HTR-8/SVneo (cell line): ENCODE measurements around the gene KRT79.
"Not testable (repeated sequence)": the region's sequence is repeated elsewhere in the genome, so short reads cannot be mapped to it uniquely, and the experiment has no call there.

Source experiments
- DNase-seq: peaks from one replicate; pipeline ENCODE4 v3.0.0; 2011; ENCODE audit warnings: low spot score, mixed read lengths; ENCODE audit not compliant: insufficient read length
- FAIRE-seq: peaks from 2 replicates; lab custom pipeline; 2011; peaks lifted over from hg19 to GRCh38; lab: Jason Lieb, UNC

KRT79 gene

DNA sequence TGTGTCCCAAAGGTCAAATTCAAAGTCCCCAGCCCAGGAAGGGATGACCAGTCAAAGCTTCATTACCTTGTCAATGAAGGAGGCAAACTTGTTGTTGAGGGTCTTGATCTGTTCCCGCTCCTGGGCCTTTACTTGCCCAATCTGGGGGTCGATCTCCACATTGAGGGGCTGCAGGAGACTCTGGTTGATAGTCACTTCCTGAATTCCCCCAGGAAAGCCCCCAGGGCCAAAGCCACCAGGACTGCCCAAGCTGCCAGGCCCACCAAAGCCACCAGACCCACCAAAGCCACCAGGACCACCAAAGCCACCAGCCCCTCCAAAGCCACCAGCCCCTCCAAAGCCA, 38.8 kb downstream of the KRT79 start:
- DNase-seq, FAIRE-seq: not testable (repeated sequence)

DNA sequence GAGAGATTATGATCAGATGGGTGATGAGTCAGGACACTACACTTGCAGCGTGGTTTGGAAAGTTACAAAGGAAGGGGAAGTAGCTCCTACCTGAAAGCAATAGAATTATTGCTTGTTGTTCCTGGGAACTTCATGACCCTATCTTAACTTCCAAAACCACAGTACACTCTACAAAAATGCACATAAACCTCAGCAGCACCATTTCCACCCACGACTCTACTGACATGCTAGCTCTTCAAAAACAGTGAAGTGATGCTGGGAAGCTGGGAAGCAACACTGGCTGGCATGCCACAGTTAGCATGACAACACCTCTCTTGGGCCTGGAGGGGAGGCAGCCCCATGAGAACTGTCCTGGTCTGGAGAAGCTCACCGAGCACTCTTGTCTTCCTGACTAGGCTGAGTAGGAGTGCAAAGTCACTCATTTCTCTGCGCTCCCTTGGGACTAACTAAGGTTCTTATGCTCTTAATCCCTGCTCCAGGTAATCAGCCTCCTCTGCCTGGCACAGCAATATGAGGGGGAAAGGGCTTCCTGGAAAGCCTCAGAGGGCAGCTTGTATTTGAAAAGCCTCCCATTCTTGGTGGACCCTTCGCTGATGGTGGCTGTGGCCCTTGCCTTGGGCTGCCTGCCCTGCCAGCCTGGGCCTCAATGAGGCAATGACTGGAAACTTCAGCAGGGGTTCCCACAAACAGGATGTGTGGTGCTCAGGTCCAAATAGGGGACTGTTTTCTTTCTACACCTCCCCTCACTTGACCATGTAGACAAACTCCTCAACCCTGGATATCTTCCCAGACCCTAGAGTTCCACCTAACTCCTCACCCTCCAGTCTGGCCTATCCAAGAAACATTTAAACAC, 39.4 kb downstream of the KRT79 start:
- no peak for FAIRE-seq

DNA sequence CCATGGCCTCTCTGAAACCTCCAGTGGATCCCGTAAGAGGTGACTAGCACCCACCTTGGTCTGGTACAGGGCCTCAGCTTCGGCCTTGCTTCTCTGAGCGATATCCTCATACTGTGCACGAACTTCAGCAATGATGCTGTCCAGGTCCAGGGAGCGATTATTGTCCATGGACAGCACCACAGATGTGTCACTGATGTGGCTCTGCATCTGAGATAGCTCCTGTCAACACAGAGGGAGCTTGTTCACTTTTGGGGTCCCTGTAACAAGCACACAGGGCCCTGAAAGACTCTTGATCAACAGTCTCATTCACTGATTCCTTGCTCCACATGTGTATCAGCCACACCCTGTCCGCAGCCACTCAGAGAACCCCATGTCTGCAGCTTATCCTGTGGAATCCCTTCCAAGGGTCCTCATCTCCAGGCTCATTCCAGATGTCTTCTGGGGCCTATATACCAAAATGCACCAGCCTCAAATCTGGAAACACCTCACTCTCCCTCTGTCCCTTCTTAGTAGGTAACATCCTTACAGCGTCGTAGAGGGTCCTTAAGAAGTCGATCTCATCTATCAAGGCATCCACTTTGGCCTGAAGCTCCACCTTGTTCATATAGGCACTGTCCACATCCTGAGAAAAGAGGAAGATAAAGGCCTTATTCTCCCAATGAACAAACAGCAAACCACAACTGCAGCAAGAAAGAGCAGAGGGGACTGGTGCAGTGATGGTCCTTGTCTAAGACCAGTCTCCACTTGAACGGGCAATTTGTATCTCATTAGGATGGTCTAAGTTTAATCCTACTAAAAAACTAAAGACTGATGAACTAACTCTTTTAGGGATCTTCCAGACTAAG, 41.7 kb downstream of the KRT79 start:
- FAIRE-seq (no peak), DNase-seq (no peak)

More for the DNA sequence above, 39.4 kb downstream of the KRT79 start:
- no peak for DNase-seq

DNA sequence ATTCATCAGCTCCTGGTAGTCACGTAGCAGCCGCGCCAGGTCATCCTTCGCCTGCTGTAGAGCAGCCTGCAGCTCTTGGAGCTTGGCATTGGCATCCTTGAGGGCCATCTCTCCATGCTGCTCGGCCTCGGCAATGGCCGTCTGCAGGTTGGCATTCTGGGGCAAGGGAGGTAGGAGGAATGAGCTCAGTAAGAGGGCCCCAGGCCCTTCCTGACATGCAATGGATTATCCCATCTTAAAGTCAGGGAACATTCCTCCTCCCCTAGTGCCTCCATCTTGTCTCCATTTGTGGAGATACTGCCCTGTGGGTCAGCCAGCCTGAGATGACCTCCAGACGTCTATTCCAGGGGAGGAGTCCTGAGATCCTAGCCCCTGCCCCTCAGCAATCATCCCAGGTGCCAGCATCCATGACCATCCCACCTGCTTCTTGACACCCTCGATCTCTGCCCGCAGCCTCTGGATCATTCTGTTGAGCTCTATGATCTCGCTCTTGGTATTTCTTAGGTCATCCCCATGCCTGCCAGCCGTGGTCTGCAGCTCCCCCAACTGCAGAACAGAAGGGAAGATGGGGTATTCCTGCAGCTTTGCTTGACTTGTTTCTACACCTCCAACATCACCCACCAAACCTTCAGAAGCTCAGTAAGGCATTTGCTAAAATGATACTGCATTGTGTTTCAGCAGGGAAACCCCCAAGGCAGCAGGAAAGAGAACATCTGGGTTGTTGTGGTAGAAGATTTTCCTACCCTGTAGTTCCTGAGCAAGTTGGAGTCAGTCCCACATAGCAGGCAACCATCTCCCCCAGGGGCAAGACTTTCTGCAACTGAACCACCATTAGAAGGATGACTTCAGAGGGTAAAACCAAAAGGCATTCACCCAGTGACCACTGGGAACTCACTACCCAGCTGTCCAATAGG, 42.6 kb downstream of the KRT79 start:
- no peak for FAIRE-seq
- no peak for DNase-seq

DNA sequence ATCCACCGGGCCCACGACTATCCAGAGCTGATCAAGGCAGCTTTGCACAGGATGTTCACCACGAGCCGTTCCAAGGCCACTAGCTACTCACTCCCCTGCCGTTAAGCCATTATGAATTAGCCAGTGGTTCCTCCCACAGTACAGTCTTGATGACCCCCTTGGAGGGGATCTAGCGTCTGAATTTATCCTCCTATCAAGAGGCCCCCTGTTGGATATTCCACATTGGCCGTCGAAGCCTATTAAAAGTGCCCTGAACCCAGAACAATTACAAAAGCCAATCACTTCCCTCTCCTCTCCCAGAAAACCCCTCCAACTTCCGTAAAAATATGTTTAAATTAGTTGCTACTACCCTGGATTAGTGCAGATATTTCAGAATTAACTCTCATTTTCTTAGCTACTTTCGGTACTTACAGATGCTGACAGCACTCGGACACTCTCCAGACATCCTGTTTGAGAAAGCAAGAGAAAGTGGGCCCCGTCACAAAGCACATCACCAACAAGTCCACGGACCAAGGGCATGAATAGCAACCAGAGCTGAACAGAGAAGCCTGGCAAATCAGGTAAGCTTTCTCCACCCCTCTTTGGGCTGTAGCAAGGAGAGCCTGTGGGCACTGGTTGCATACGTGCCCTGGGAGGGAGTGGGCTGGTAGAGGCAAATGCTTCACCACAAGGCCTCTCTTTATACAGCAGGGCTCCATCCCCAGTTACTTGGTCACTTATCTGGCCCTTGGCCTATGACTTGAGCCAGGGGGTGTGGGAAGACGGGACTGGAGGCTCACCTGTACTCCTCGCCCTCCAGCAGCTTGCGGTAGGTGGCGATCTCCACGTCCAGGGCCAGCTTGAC, 43.5 kb downstream of the KRT79 start:
- DNase-seq (no peak), FAIRE-seq (no peak)

DNA sequence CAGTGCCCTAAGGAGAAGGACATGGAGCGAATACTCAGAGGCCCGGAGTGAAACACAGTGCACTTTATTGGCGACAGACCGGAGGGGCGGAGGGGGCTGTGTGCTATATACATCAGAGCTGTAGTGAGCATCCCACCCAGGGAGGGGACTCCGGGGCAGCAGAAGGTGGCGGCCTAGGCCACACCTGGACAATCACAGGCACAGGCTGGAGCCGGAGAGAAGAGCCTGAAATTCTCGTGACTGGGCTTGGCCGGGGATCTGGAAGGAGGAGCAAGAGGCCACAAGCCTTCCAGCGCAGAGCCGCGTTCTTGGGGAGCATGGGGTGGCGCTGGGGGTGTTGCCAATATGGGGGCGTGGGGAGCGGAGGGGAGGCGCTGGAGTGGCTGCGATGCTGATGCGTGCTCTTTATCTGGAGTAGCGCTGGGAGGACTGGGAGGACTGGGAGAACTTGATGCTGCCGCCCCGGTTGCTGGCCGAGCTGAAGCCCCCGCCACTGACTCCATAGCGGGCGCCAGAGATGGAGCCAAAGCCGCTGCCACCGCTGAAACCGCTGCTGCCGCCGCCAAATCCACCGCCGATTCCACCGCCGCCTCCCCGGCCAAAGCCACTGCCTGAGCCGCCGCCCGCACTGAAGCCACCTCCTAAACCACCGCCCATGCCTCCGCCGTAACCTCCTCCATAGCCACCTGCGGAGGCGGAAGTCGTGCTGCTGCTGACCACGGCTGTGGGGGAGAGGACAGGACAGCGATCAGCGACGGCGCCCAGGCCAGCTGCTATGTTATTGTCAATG, 44.3 kb downstream of the KRT79 start:
- FAIRE-seq = no peak
- no peak for DNase-seq

DNA sequence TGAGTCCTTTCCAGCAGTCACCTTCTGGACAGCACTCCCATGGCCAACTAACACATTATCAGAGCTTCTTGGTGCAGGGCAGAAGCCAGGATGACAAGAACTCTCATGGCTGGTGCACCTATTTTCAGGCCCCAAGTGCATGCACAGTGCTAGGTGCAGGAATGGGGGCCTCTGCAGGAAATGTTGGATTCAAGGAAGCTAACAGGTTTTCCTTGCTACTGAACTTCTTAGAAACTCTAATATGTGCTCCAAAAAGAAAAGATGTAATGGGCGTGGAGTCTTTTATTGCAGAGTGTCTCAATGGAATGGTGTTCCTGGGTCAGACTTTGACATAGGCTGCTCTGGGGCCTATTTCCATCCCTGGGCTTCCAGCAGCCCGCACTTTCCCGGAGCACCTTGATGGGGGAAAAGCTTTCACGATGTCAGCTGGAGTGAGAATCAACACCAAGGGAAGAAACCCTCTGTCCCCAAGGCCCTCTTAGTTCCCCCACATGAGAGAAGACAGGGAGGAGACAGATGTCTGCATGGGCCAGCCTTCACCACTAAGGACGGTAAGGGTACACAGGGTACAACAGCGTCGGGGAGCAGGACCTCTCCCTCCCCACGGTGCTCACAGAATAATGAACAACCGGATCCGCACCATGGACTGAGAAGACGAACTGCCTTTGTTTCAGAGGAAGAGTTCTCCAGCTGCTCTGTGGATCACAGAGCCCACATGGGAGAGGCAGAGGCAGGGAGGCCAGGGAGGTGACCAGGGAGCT, 45.1 kb downstream of the KRT79 start:
- no peak for FAIRE-seq

DNA sequence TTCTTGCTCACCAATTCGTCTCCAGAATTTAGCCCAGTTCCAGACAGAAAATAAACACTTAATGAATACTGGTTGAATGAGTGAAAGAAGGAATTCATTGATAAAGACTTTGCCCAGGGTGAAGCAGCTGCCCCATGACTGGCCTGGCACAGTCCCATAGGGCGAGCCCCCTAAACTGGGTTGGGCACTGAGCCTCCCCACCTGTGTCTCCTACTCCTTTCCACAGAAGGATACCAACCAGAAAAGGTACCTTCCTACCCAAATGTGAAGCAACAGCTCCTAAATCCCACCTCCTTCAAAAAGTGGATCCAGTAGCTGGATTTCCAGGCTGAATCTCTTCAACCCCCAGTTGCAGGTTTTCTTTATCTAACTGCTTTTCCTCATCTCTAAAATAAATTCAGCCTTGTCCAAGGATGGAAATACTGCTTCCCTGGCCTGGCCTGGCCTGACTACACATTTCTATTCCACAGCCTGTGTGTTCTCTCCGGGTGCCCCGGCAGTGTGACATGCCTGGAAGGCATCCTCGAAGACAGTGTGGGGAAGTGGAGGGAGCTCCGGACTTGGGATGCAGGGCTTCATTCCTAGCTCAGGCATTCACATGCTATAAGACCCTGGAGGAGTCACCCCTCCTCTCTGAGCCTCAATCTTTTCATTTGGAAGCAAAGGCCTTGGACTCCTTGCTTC, 45.8 kb downstream of the KRT79 start:
- no peak for FAIRE-seq
- no peak for DNase-seq

More for the DNA sequence above, 45.1 kb downstream of the KRT79 start:
- DNase-seq = no peak

DNA sequence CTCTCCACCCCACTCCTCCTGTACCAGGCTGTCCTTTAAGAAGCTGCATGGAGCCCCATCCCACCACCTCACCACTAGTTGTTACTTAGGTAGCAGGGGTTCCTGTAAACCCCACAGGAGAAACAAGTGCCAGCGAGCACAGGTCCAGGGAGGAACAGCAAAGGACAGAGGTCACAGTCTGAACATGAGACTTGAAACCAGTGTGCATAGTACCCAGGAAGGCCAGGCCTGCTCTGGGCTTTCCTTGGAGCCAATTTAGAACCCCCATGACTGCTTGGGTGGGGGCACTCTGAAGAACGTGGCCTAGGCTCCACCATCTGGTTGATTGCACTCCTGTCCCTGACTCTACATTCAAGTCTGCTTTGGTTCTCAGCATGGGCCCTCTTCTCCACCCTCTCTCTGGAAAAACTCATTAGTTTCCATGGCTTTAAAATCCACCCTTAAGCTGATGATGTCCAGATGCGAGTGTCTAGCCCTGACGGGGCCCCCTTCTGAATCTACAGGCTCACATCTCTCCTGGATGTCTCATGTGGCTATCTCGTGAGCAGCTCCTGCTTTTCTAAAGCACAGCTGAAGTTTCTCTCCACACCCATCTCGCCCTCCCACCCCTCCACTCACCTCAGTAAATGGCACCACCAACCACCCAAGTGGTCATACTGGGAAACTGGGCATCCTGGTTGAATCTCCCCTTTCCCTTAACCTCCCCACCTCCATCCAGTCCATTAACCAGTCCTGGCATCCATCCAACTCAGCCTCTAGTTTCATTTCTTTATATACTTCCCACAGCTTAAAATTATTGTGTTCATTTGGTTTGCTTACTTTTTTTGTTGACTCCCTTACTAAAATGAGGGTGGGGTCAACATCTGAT, 46.6 kb downstream of the KRT79 start:
- FAIRE-seq (no peak), DNase-seq (no peak)

DNA sequence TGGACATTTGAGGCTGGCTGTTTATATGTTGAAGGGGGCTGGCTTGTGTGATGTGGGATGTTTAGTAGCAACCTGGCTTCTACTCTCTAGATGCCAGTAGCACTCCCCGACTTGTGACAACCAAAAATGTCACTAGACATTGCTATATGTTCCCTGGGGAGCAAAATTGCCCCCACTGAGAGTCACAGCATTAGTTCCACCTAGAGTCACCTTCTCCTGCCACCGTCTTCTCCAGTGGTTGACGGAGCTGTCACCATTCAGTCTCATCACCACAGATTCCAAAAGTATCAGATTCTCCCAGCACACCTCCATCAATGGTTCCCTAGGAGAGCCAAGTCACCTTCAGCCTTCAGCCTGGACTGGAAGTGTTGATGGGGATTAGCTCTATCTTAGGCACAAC, 49.2 kb downstream of the KRT79 start:
- FAIRE-seq (no peak), DNase-seq (no peak)

DNA sequence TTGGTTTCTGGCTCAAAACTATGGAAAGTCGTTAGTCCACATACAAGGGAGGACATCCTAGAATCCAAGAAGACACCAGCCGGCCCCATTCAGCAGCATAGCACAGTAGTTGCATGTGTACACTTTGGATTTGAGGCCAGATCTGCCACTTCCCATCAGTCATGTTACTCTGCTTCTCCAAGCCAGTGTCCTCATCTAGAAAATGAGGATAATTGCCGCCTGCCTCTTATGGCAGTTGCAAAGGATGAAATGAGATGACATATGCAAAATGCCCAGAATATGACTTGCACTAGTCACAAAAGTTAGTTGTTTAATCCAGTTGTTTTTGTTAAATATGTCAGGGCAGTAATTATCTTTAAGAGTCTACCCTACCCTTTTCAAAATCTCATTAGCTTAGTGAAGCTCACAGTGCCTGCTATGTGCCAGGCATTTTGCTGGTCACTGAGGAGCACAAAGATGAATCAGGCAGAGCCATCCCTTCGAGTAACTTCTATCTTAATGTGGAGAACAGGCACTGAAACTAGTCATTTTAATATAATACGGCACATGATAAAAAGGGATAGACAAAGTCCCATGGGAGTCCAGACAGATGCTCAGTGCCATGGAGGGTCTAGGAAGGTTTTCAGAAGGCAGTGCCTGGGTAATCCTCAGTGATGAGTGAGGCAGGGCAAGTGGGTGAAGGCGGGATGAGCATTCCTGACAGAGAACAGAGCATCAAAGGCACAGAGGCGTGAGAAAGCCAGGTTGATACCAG, 50.4 kb downstream of the KRT79 start:
- no peak for DNase-seq
- FAIRE-seq = no peak

DNA sequence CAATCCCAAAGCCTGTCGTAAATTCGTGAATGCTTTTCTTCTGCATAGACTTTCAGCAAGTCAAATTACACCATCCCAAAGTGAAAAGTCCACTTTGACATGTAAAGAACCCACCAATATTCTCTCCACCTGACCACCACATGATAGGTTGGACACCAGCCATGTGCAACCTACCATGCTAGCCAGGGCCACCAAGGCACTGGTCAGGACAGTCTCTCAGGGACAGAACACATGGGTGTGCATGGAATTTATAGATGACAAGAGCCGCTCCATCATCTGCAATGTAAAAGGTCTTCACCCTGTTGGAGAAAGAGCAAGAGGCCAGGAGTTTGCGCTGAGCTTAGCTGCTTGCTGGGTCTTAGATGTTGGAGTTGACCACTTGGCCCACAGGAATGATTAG, 51.6 kb downstream of the KRT79 start:
- DNase-seq = no peak
- no peak for FAIRE-seq

DNA sequence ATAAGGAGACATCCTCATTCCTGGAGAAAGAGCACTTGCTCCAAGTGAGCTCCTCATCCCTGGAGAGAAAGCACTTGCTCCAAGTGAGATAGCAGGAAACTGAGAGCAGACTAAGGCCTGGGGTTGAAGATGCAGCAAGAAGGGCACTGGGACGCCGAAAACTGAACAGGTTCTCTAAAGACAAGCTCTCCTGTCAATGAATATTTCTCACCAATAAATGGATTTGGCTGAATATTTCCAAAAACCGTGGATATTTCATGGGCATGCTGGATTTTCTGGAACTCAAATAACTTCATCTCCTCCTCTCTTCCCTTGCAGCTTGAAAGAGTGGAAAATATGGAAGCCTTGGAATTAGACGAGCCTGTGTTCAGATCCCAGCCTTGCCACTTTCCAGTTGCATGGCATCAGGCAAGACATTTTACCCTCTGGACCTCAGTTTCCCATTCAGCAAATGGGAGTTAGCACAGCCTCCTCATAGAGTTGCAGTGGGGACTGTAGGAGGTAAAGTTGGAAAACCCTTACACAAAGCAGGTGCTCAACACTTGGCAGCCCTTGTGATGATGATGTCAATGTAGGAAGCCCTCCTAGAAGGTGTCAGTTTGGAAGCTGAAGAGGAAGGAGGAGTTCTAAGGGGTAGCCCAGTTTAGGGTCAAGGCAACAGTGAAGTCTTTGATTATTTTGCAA, 52.6 kb downstream of the KRT79 start:
- FAIRE-seq = no peak
- DNase-seq = no peak

DNA sequence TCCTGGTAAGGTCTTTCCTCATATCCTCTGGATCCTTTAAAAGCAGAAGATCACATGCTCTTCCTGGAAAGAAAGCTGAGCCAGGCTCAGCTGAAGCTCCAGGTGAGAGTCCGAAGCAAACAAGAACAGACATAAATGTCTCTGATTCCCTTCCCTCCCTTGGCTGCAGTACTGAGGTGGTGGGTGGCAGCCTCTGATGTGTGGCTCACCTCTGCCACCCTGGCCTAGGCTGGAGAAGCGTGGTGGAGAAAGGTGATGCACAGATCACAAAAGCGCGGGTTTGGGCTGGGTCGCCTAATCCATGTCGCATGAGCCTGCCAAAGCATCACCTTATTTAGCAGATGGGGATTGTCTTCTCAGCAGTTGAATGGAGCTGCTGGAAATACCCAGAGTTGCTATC, 54.2 kb downstream of the KRT79 start:
- no peak for DNase-seq
- no peak for FAIRE-seq

DNA sequence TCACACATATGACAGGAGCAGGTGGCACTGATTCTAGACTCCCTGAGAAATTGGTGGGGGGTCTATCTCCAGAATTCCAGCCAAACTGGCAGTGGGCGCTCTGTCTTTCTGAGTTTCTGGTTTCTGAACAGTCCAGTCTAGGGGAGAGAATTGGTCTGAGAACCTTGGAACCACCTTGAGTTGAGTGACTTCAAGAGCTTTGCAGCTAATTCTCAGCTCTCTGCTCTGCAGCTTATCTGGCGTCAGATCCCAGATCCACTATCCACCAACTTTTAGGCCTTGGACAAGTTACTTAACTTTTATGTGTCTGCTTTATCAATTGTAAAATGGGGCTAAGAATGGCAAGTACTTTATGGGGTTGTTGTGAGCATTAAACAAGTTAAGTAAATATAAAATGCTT, 55.3 kb downstream of the KRT79 start:
- no peak for FAIRE-seq
- DNase-seq = no peak
